B cell (primary cell): Measurements from ENCODE around the gene NGEF. TPM values are rescaled to one million over a fixed set of nuclear protein-coding genes. Genes with fewer than 3 reads are reported as not detected.

Experiments
- ATAC-seq: fragments of 200-7000 bp; cut with Tn5 transposase; one replicate; pipeline ENCODE4 v1.10.0; 2021; ENCODE audit warnings: low read depth, mild to moderate bottlenecking, moderate number of reproducible peaks, moderate library complexity
- CTCF ChIA-PET: fragments of 350-600 bp; sonication (Branson Sonifier 250); formaldehyde crosslinking; loops from one replicate; lab custom pipeline; 2021; ENCODE audit warnings: antibody characterized with exemption, inconsistent platforms; lab: Charles Lee
- POLR2A ChIA-PET: fragments of 350-600 bp; sonication (Branson Sonifier 250); formaldehyde crosslinking; loops from one replicate; lab custom pipeline; 2021; ENCODE audit warnings: antibody characterized with exemption; lab: Charles Lee
- DNase-seq: peaks from one replicate; pipeline ENCODE4 v3.0.0; 2013
- H2AFZ ChIP-seq: 2 replicates; pipeline ENCODE4 v1.6.1; 2012; ENCODE audit warnings: mild to moderate bottlenecking, low read depth, low read length; ENCODE audit not compliant: insufficient read depth, poor library complexity, severe bottlenecking
- H3K27ac ChIP-seq, 2 donors: 1 replicate in 1 of 2; 2 replicates in 1 of 2; pipeline ENCODE4 v1.5.1; 2012 to 2013; ENCODE audit warnings: low read length in 2 of 2, mild to moderate bottlenecking in 2 of 2, moderate library complexity in 1 of 2
- H3K27me3 ChIP-seq, 4 experiments: fragments of 200-600 bp in 1 of 4; sonication (generic) in 1 of 4; replicated peaks in 1 of 4; 1 replicate in 2 of 4; 2 replicates in 2 of 4; pipeline versions ENCODE4 v1.6.1 to v1.7.0; 2013 to 2016; ENCODE audit warnings: low read length in 3 of 4, mild to moderate bottlenecking in 2 of 4, mixed read lengths in 1 of 4, moderate library complexity in 1 of 4; ENCODE audit not compliant: insufficient read depth in 4 of 4, control insufficient read depth in 3 of 4; ENCODE audit errors: control extremely low read depth in 1 of 4
- H3K36me3 ChIP-seq, 2 experiments: replicated peaks in 1 of 2; 1 replicate in 1 of 2; 2 replicates in 1 of 2; pipeline versions ENCODE4 v1.6.1 to v1.7.1; 2013; ENCODE audit warnings: low read length in 1 of 2; ENCODE audit not compliant: insufficient read depth in 2 of 2, control insufficient read depth in 1 of 2; ENCODE audit errors: control extremely low read depth in 1 of 2, extremely low read depth in 1 of 2
- H3K4me1 ChIP-seq, 2 donors: fragments of 200-600 bp in 1 of 2; sonication (generic) in 1 of 2; 1 replicate in 1 of 2; 2 replicates in 1 of 2; pipeline versions ENCODE4 v1.5.1 to v1.6.1; 2013 to 2017; ENCODE audit warnings: low read length in 2 of 2; ENCODE audit not compliant: control insufficient read depth in 2 of 2, insufficient read depth in 2 of 2
- H3K4me2 ChIP-seq: replicated peaks from 2 replicates; pipeline ENCODE3; 2012; ENCODE audit warnings: mild to moderate bottlenecking, low read depth, low read length; ENCODE audit not compliant: poor library complexity, severe bottlenecking
- H3K4me3 ChIP-seq, 5 experiments: fragments of 200-600 bp in 1 of 5; sonication (generic) in 1 of 5; 1 replicate in 3 of 5; 2 replicates in 2 of 5; pipeline versions ENCODE4 v1.5.1 to v1.7.0; 2011 to 2016; ENCODE audit warnings: low read length in 4 of 5, mild to moderate bottlenecking in 4 of 5, low read depth in 2 of 5, control low read depth in 1 of 5, moderate library complexity in 1 of 5; ENCODE audit not compliant: insufficient read depth in 1 of 5; ENCODE audit errors: control extremely low read depth in 1 of 5, extremely low read depth in 1 of 5
- H3K79me2 ChIP-seq: fragments of 200-600 bp; sonication (generic); one replicate; pipeline ENCODE4 v1.6.0; 2016; ENCODE audit warnings: low read length; ENCODE audit not compliant: control insufficient read depth, insufficient read depth
- H3K9ac ChIP-seq: fragments of 200-600 bp; sonication (generic); 2 replicates; pipeline ENCODE4 v1.6.1; 2017; ENCODE audit warnings: mild to moderate bottlenecking, low read length, moderate library complexity
- H3K9me3 ChIP-seq, 3 donors: one replicate each; pipeline versions ENCODE4 v1.6.1 to v1.7.1; 2013; ENCODE audit warnings: low read length in 2 of 3; ENCODE audit not compliant: control insufficient read depth in 2 of 3, insufficient read depth in 1 of 3; ENCODE audit errors: control extremely low read depth in 1 of 3
- H4K20me1 ChIP-seq: 2 replicates; pipeline ENCODE4 v1.6.0; 2012; ENCODE audit warnings: mild to moderate bottlenecking, low read length; ENCODE audit not compliant: insufficient read depth, control insufficient read depth, poor library complexity, severe bottlenecking
- H3K27ac Mint-ChIP-seq: one replicate; pipeline ENCODE4 v1.8.0; 2021; ENCODE audit warnings: mixed read lengths
- H3K27me3 Mint-ChIP-seq: one replicate; pipeline ENCODE4 v1.8.0; 2021; ENCODE audit warnings: mixed read lengths
- H3K4me1 Mint-ChIP-seq: one replicate; pipeline ENCODE4 v1.8.0; 2021; ENCODE audit warnings: mixed read lengths
- H3K4me3 Mint-ChIP-seq: one replicate; pipeline ENCODE4 v1.8.0; 2021; ENCODE audit warnings: mixed read lengths
- H3K9me3 Mint-ChIP-seq: one replicate; pipeline ENCODE4 v1.8.0; 2022; ENCODE audit warnings: mixed read lengths; ENCODE audit not compliant: insufficient read depth
- CTCF ChIP-seq: fragments of 200-600 bp; IDR thresholded peaks from one replicate; pipeline ENCODE4 v1.8.0; 2022; ENCODE audit warnings: antibody characterized with exemption, mild to moderate bottlenecking
- EZH2 ChIP-seq: IDR thresholded peaks from 2 replicates; pipeline ENCODE4 v1.6.1; 2012; ENCODE audit warnings: borderline replicate concordance, low read depth, mild to moderate bottlenecking, moderate library complexity, low read length; ENCODE audit not compliant: insufficient read depth, poor library complexity, severe bottlenecking
- WGBS: methylation state at CpG from one replicate; pipeline ENCODE4 v1.1.5; 2013; ENCODE audit warnings: missing lambda C conversion rate; ENCODE audit not compliant: insufficient coverage; 5-methylcytosine and 5-hydroxymethylcytosine counted together
- intact Hi-C: fragments of 100-400 bp; cut with micrococcal nuclease; formaldehyde crosslinking; loops from one replicate; pipeline ENCODE4 v1.10.0; 2022
- polyA plus RNA-seq: library from polyadenylated mRNA; depleted of rRNA; stranded (reverse); fragments of >200 nt; gene quantifications from 2 replicates; pipeline ENCODE4 v1.2.3, GENCODE V29; 2012
- total RNA-seq, 2 donors: library from RNA; stranded (reverse); fragments of 120-200 nt in 1 of 2; gene quantifications; 1 replicate in 1 of 2; 2 replicates in 1 of 2; pipeline versions ENCODE4 v1.2.3 to v1.2.4, GENCODE V29; 2013 to 2022

Gene NGEF
- total and polyA plus RNA-seq, 2 donors (not counting 1 experiment from before 2014, with no cell fraction given), result not detected

GRCh38 chr2:233037078-233037477, 24.0 kb upstream of the NGEF start:
- no peaks in the 10 kb centered on the region for H3K4me1 Mint-ChIP-seq
- TF ChIP-seq EZH2 (no peak), CTCF (no peak)
- H3K4me3 Mint-ChIP-seq, result no peak overlapping the region
- WGBS, result 100% methylated on average over 1 of the region's 2 CpGs
- no peak overlapping the region for H3K27ac Mint-ChIP-seq
- DNase-seq (no peak), ATAC-seq (no peak)
- H3K4me3 ChIP-seq, result no peak overlapping the region
- H3K27me3 Mint-ChIP-seq, result peaks cover 13% of the 10 kb centered on the region
- CTCF ChIA-PET, result no interaction called here
- no peak overlapping the region for H3K4me2 ChIP-seq
- POLR2A ChIA-PET, result no interaction called here
- H3K36me3 ChIP-seq, result no peaks in the 10 kb centered on the region
- H3K27me3 ChIP-seq, result peaks cover 0 to 4% (median 0%) of the 10 kb centered on the region in 4 experiments
- no peak overlapping the region for H2AFZ ChIP-seq
- H3K9me3 Mint-ChIP-seq, result no peaks in the 10 kb centered on the region
- H3K27ac ChIP-seq, result no peak overlapping the region
- H3K4me1 ChIP-seq, result no peaks in the 10 kb centered on the region
- no peaks in the 10 kb centered on the region for H4K20me1 ChIP-seq
- H3K79me2 ChIP-seq, result no peaks in the 10 kb centered on the region
- intact Hi-C loops, result no loop called here
- no peak overlapping the region for H3K9ac ChIP-seq
- H3K9me3 ChIP-seq, result no peaks in the 10 kb centered on the region

GRCh38 chr2:233036162-233036838, 23.2 kb upstream of the NGEF start:
- H3K36me3 ChIP-seq, result no peaks in the 10 kb centered on the region
- 96% methylated on average over 11 of the region's 12 CpGs for WGBS
- H3K27ac ChIP-seq, result no peak overlapping the region
- H3K4me1 ChIP-seq, result no peaks in the 10 kb centered on the region
- H3K4me3 ChIP-seq, result no peak overlapping the region
- ATAC-seq (no peak), DNase-seq (no peak)
- TF ChIP-seq CTCF (no peak), EZH2 (no peak)
- ChIA-PET CTCF (no interaction called here), POLR2A (no interaction called here)
- H3K79me2 ChIP-seq, result no peaks in the 10 kb centered on the region
- Mint-ChIP-seq H3K27ac (no peak overlapping the region), H3K9me3 (no peaks in the 10 kb centered on the region), H3K4me1 (no peaks in the 10 kb centered on the region), H3K27me3 (peaks cover 10% of the 10 kb centered on the region), H3K4me3 (no peak overlapping the region)
- no peak overlapping the region for H2AFZ ChIP-seq
- no peaks in the 10 kb centered on the region for H3K9me3 ChIP-seq
- H4K20me1 ChIP-seq, result no peaks in the 10 kb centered on the region
- H3K4me2 ChIP-seq, result no peak overlapping the region
- no peak overlapping the region for H3K9ac ChIP-seq
- intact Hi-C loops, result no loop called here
- H3K27me3 ChIP-seq, result no peaks in the 10 kb centered on the region
